8988T (cell line): Measurements from ENCODE around the gene CEP128.

Source experiments
- DNase-seq: peaks from one replicate; pipeline ENCODE4 v3.0.0; 2011

Gene CEP128

DNA sequence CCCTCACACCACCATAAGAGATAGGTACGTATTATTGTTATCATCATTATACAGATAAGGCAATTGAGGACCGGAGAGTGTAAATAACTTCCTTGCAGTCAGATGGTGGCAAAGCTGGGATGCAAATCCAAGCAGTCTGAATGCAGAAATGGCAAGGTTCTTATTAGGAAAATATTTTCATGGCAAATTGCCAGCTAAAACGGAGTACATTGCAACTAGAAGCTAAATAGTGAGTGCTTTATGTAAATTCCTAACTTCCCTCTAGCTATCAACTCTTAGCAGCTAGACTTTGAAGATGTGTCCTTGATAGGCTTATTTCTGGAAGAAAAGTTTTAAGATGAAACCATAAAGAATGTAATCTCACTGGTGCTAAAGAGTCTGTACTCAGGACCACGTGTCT lies 406.4 kb downstream of the CEP128 start:
- DNase-seq = no peak

DNA sequence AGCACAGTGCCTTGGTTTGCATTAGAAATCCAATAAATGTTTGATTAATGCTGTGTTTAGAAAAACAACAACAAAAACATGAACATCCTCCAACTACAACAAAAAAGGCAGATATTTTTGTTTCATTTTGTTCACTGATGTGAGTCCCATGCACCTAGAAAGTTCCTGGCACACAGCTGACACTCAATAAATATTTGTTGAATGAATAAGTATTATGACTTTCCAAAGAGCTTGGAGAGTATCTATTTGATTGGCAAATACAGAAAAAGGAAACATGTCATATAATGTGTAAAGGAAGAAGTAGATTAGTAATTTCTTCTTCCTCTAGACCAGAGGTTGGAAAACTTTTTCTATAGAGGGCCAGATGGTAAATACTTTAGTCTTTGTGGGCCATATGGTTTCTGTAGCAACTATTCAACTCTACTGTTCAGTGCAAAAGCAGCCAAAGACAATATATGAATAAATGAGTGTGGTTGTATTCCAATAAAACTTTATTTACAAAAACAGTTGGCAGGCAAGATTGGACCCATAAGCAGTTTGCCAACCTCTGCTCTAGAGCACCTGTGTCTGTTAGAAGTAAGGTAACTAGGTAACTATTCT lies 417.9 kb downstream of the CEP128 start:
- DNase-seq = no peak

DNA sequence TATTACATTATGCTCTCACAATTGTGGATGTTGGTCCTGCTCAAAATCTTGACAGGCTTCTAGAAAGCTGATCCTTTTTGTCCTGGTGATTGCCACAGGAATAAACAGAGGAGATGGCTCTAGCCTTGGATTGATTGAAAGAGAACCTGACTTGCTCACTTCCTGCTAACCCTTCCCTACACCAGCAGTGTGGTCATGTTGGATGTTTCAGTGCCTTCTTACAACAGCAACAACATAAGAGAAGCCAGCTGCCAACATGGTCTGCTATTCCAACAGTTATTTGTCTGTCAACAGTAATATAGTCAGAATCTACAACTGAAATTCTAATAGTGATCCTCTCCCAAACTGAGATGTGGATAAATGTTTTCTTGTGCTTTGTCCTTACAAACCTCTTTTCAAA lies 418.6 kb downstream of the CEP128 start:
- no peak for DNase-seq

DNA sequence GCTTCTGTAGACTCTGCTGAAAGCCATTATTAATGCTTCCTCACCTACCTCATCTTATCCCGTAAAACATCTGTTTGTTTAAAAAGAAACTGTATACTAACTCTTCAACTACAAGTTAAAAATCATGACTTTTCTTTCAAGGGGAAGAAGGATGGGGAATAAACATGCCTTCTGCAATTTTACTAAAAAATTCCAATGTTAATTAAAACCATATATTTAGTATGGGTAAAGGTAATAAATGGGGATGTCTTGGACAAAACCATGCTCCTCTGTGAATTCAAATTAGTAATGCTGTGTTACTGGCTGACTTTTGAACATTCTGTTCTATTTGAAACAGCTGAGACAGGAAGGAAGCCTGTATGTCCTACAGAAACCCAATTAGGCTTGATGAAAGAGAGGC lies 419.1 kb downstream of the CEP128 start:
- DNase-seq = no peak

DNA sequence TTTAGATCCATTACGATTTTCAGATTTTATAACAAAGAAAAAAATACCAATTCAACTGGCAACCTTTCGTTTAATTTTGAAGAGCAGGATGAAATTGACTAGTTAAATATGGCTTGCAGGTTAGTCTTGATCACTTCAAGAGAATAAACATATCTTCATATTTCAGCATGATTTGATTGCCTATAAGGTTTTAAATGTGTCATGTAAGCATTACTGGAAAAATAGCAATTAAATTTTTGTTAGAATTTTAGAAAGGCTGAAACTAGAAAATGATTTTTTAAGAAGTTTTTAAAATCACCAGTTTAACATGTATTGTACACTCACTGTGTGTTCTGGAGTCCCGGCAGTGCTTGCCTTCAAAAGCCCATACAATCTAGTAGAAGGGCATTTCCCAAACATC lies 420.1 kb downstream of the CEP128 start:
- no peak for DNase-seq

DNA sequence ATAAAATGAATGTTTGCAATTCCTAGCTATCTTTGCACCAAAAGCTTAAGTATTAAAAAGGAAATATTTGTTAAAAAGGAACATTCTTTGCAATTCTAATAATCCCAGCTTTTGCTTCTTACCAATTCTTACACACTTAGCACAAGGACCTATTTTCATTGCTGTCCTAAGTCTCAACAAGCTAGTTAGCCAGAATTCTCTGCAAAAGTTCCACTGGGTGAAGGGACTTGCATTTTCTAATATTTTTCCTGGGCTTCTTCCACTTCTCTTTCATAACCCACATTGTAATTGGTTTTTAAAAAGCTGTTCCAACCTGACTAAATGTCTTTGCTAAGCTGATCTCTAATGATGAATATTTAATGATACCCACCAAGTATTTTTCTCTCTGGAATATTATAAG lies 422.5 kb downstream of the CEP128 start:
- no peak for DNase-seq

DNA sequence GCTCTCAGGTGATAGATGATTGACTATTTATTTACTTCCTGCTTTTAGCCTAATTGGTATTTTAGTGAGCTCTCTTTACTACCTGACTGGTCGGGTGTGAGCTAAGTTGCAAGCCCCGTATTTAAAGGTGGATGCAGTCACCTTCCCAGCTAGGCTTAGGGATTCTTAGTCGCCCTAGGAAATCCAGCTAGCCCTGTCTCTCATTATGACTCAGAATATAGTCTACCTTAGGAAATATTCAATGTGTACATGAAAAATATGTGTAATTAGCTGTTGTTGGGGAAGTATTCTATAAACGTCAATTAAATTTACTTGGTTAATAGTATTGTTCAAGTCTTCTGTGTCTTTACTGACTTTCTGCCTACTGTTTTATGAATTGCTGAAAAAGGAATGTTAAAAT lies 423.4 kb downstream of the CEP128 start:
- DNase-seq = no peak

DNA sequence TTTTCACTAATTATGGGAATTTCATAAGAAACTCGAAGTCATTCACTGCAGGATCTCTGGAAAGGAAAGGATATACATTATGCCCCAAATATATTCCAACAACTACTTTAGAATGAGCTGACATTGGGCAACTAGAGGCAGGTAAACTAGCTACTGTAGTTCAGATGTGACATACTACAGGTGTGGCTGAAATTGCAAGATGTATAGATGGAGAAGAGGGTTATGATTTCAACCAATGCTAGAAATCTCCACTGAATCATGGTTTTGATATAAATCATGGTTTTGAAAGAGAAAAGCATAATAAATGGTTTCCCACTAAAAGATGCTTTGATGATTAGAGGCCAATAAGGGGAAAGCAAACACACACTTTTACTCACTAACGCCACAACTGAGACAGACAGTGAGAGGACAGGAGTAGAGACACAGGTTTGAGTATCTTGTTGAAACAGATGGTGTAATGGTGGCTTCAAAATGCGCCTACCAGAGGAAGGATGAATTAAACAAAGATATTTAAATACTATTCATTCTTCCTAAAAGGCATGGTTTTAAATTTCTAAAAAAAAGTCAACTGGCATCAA lies 434.2 kb downstream of the CEP128 start:
- DNase-seq = no peak

DNA sequence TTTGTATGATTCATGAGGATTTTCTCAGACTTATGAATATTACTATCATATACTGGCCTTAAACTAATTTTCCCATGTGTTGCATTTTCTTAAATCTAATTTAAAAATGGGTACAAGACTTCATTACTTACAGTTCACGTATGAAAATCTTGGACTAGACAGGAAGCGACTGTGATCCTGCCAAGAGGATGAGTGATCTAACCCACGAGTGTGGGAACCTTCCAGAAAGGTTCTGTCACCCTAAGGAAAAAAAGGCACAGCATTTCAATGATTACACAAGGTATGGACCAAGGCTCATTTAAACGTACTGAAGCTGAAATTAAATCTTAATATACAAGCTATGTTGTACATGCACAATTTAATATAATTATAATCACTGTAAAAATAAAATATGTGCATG lies 436.8 kb downstream of the CEP128 start:
- no peak for DNase-seq

DNA sequence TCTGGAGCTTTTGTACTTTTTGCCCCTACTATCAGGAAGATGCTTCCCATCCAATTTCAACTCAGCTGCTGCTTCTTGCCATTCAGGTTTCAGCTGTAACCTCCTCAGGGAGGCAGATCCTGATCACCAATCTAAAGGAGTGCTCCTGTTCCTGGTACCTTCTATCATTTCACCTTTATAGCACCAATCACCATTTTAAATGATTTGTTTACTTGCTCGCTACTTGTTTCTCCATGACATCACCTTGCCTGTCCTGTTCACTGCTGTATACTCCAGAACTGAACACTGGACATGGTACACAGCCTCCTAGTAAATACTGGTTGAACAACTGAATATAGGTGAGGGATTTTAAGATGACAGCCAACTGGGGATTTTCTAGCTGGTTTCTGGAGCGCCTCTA lies 443.0 kb downstream of the CEP128 start:
- DNase-seq = no peak

DNA sequence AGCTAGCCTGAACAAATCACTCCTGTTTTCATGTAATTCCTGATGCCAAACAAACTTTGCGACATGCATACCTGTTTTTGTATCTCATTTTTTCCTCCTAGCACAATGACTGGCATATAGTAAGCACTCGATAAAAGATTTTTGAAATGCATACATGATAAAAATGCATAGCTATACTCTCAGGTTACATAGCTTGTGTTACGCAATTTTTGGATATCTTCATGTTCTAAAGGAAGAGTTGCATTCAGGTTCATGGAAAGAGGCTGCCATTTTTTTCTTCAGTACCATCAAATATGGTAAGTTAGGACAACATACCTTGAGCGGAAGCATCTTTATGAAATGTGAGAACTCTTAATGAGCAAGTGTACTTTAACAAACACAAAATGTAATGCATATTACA lies 445.4 kb downstream of the CEP128 start:
- DNase-seq = no peak

DNA sequence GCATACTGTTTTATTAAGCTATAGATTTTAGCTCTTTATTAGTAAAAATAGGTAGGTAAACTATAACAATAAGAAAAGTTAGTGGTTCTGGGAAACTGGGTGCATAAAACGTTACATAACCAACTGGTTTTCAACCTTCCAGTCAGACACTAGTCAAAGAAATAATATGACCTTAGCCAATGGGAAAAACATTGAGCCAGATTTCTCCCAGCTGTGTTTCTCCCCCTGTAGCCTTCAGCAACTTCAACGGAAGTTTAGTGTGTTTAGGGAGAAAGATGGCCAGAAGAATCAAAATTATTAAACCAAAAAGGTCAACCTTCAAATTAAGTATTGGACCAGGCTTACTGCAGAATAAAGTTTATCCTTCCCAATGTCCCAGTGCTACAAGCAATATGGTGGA lies 446.8 kb downstream of the CEP128 start:
- DNase-seq = no peak

DNA sequence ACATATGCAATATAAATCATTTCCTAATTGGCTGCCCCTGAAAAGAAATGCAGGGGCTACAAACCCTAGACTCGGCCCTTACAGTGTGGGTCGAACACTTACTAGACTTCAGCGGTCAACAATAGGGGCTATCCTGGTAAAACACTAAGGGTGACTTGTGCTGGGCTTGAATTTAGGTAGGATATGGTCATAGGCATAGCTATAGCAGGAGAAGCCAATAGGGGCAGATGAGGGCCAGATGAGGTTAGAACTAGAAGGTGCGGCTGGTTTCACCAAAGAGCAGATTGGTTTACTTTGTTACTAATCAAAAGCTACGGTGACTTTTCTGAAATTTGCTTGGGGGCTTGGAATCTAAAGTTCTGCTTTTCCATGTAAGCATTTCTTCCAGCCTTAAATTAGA lies 447.9 kb downstream of the CEP128 start:
- DNase-seq = no peak

DNA sequence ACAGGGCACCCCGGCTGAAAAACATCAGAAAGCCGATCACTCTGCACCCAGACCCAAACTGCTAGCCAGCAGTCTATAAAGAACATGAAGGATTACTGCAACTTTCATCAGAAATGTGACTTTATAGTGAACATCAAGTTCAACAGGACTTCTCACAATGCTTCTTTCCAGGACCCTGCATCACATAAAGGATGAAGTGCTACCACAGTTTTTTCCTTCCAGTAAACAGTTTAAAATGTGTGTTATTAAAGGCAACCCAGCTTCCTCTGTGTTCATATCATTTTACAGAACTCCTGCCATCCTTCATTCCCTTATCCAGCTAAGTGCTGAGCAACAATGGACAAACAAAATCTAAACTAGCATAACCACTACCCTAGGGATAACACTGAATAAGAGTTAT lies 449.9 kb downstream of the CEP128 start:
- no peak for DNase-seq

DNA sequence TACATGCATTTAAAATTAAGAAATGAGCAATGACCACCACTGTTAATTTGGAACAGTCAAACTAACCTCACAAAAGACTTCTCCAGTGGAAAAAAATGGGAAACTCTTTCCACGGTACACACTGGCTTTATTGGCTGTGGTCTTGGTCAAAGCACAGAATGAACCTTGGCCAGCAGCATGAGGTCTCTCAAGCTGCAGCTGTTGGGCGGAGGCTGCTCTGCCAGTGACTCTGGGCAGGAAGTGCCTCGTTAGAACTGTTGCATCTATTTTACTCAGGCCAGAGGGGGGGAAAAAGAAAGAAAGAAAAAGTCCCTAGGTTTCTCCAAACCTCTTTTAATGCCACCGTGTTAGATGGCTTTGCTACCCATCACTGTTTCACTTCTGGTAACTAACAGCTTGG lies 450.4 kb downstream of the CEP128 start:
- DNase-seq = no peak

DNA sequence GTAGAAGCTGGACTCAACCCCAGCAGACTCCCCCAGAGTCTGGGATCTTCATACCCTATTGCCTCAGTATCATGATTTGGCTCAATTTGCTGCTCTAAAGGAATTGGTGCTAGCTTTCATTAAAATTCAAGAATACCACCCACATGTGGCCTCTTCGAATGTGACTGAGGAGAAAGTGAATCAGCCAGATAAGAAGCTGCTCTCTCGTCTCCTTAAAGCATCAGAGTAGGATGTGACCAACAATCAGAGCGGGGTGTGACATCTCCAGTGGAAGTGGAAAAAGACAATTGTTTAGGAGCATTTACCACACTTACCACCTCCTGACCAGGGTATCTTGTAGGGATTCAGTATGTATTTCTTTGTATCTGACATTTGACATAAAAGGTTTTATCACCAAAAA lies 452.0 kb downstream of the CEP128 start:
- no peak for DNase-seq

DNA sequence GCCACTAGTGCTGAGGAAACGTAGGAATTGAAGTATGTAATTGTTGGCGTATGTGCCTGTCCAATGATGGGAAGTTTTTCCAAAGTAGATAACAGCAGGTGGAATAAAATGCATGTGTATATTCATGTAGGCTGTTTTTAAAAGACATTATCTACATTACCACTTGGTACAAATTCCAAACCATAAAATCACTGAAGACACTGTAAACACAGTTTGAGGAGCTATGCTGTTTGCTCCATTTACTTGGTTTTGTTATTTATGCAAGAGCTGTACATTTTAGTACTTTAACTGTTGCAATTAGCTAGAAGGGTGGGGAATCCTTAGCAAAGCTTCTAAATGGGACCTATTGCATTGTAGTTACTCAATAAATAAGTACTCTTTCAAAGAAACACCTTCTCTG lies 455.8 kb downstream of the CEP128 start:
- DNase-seq = no peak

DNA sequence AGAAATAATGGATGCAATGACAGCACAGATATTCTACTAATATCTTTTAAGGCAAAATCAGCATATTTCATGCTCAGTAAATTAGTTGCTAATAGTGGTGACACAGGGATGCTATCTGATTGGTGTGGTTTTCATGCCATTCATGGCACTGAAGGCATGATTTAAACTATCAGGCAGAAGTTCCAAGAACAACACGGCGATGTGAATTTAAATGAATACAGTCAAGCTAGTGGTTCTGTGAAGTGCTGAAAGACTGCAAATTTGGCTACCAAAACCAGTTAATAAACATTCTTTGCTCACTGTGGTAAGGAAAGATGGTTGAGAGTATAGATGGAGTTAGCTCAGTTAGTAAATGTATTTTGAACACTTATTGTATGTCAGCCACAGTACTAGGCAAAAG lies 458.2 kb downstream of the CEP128 start:
- no peak for DNase-seq

DNA sequence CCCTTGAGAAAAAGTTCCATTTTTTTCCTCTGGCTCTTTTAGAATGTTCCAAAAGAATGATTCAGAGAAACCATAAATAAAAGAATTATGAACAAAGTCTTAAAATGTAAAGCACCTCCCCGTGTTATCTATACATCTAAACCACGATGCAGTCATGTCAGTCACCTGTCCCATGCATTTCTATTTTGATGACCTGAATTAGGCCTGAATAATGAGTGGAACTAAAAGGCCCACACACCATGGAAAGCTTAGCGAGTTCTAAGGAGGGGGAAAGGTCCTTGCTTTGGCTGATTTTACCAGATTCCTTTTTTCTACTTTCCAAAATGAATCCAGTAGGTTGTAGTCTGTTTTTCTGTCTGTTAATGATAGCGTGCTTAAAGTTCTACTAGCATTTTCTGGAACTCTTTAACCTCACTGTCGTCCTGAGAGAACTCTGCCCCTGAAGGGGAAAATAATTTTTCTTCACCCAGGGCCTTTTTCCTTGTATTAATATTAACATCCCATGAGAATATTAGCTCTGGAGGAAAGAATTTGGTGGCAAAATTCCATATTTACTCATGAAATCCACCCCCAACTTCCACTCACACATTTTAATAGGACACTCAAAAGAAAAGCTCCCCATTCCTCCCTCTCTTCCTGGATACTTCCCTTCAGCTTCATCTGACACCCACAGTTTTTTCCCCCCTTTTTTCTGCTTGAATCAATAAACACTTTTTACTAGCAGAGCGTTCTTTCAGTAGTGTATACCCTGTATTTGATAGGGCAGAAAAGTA lies 464.0 kb downstream of the CEP128 start:
- no peak for DNase-seq

DNA sequence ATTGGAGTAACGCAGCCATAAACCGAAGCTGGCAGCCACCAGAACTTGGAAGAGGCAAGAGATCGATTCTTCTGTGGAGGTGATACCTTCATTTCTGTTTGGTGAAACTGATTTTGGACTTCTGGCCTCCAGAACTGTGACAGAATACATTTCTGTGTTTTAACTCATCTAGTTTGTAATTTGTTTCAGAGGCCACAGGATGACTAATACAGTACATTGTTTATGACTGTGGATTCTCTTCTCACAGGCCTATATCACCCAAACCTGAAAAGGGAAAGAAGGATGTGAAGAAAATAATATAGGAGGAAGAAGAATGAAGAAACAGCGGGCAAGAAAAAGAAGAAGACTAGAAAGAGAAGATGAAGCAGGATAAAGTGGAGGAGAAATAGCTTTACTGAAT lies 466.5 kb downstream of the CEP128 start:
- DNase-seq = no peak

DNA sequence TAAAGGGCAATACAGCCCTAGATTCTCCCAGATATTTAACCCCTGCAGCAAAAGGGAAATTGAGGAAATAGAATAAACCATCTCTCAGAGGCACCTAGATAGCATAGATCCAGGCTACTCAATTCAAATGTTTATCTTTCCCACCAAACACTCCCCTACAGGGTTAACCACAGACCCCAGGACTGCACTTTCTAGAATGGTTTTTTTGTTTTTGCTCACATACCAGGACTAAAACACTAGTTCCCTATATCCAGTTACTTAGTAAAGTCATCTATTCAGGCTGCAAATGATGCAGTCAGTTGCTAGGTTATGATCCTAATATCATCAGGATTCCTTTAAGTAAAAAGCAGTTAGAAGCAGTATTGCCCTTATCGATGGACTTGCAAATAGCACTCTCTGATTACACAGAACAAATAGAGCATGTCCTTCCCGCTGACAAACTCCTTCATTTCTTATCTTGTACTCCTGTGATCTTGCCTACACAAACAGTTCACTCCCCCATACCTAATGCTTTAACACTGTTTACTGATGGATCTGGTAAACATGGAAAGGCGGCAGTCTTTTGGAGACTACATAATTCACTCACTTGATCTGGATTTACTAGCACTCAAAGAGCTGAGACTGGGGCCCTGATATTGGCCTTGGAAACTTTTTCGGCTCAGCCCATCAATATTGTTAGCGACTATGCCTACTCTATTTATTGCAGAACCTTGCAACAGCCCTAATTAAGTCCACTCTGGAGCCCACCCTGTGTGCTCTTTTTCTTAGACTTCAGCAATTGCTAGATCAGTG lies 473.0 kb downstream of the CEP128 start:
- DNase-seq = no peak

DNA sequence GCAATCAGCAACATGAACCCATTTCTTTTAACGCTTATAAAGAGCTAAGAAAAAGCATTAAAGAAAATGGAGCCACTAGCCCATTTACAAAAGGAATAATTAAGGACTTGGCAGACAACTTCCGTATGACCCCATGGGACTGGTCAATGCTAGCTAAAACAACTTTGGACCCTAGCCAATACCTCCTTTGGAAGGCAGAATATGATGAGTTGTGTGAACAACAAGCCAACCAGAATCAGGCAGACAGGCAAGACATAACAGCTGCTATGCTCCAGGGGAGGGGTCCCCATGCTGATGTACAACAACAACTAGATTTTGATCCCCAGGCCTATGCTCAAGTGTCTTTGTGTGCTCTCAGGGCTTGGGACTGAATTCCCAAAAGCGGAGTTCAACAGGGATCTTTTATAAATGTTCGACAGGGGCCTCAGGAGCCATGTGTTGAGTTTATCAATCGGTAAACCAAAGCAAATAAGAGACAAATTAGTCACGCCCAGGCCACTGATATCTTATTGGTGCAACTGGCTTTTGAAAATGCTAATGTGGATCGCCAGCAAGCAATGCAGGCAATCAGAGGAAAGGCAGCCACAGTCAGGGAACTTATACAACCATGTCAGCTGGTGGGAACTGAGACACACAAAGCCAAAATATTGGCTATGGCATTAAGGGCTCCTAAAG lies 475.9 kb downstream of the CEP128 start:
- no peak for DNase-seq

DNA sequence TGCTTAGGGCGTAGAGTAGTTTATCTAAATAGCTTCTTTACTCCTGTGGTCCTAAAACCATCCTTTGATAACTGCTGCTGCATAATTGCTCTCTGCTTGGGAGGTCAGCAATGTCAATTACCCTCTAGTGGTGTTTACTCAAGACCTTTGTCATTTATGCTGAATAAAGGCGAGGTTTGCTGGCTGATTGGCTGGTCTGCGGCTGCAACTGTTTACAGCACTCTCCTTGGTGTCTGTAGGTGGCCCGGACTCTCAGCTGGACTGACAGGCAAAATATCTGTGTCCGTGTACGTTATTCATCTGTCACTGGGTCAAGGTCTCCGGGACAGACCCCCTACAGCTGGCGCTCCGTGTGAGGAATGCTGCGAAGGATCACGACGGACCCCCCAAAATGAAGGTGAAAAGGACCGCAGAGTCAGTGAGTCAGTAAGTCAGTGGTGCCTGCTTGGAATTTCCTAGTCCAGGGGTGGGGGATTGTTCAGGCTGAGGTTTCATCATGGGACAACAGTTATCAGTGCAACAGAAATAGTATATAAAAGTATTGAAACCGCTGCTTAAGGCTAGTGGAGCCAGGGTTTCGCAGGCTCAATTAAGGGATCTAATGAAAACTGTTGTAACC lies 476.9 kb downstream of the CEP128 start:
- DNase-seq = no peak
